GM12864 (cell line): ENCODE measurements around the gene MEPE.

Experiments used
- DNase-seq: peaks from one replicate; pipeline ENCODE4 v3.0.0-alpha.2; 2011; ENCODE audit warnings: low read depth
- H3K4me3 ChIP-seq: 2 replicates; pipeline ENCODE4 v1.5.1; 2011; ENCODE audit warnings: mild to moderate bottlenecking, low read depth, low read length, control low read depth
- CTCF ChIP-seq: IDR thresholded peaks from 2 replicates; pipeline ENCODE4 v1.5.1; 2011; ENCODE audit warnings: low read depth, mild to moderate bottlenecking, moderate library complexity, low read length, control low read depth, inconsistent platforms; ENCODE audit errors: missing control alignments

MEPE gene

GRCh38 chr4:87823724-87824123 is 9.0 kb upstream of the MEPE start:
- DNase-seq, result no peak
- no peak overlapping the region for H3K4me3 ChIP-seq
- no peak for TF ChIP-seq CTCF

DNA sequence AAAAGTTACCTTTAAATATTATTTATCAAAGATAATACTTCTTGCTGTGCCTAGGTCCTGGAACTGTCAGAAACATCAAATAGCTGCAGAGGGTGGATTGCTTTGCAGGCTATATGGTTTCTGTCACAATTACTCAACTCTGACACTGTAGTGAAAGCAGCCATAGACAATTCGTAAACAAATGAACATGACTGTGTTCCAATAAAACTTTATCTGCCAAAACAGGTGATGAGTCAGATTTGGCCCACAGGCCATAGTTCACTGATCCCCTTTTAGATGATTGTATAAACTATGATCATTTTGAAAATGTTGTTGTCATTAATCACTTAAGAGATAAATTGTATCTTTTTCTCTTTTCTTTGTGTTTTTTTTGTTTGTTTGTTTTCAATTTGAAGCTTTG is 8.4 kb upstream of the MEPE start:
- DNase-seq, result no peak
- TF ChIP-seq CTCF, result no peak
- no peak overlapping the region for H3K4me3 ChIP-seq

- no peak overlapping the region for H3K4me3 ChIP-seq
- no peak for TF ChIP-seq CTCF
- DNase-seq, result no peak
Observed at GRCh38 chr4:87834401-87834800, 1.6 kb downstream of the MEPE start.

DNA sequence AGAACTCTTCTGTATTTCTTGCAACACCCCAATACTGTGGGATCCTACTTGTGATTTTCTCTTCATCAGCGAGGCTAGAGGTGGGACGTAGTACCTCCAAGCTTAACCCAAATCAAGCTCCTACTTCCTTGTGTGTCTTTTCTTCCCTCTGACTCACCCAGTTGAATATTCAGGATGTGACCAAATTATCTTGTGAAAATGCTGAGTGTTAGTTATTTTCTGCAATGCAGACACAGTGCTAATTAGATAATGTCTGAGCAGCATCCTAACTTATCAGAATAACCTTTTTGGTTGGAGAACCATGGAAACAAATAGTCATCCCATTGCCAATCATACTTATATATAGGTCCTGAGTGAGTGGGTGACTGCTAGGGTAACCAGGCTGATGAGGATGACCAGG is 2.4 kb downstream of the MEPE start:
- no peak for TF ChIP-seq CTCF
- no peak overlapping the region for H3K4me3 ChIP-seq
- DNase-seq, result no peak

GRCh38 chr4:87835743-87836142 is 3.0 kb downstream of the MEPE start:
- no peak for TF ChIP-seq CTCF
- no peak for DNase-seq
- no peak overlapping the region for H3K4me3 ChIP-seq

- no peak for DNase-seq
Observed at GRCh38 chr4:87838205-87838604, 5.4 kb downstream of the MEPE start.

More at GRCh38 chr4:87838205-87838604, 5.4 kb downstream of the MEPE start:
- TF ChIP-seq CTCF, result peak; percentile 40
- no peak overlapping the region for H3K4me3 ChIP-seq
